ENCODE data around the gene C7orf25.

- TF ChIP-seq ZNF174 (tag by site-specific recombination; IDR thresholded peaks at IDR 0.05) (no peak), CTCF (tag by site-specific recombination; IDR thresholded peaks at IDR 0.05) (no peak), ZNF473 (tag by site-specific recombination; IDR thresholded peaks at IDR 0.05) (no peak), PBX3 (CRISPR knock-in tag; IDR thresholded peaks at IDR 0.05) (no peak), ZNF530 (tag by site-specific recombination; IDR thresholded peaks at IDR 0.05; ENCODE audit: low read depth) (no peak), ZBTB10 (tag by site-specific recombination; IDR thresholded peaks at IDR 0.05) (no peak), ZNF645 (tag by site-specific recombination; IDR thresholded peaks at IDR 0.05) (no peak), ZNF202 (tag by site-specific recombination; IDR thresholded peaks at IDR 0.05; ENCODE audit: borderline replicate concordance) (no peak)
Measured at GRCh38 chr7:42906181-42906580, 5.7 kb downstream of the C7orf25 start.
